H9 (cell line): ENCODE data around the gene RASIP1. TPM values are rescaled to one million over a fixed set of nuclear protein-coding genes. Genes with fewer than 3 reads are reported as not detected.

ENCODE experiments used
- DNase-seq: peaks from one replicate; pipeline ENCODE4 v3.0.0-alpha.2; 2017
- H2AFZ ChIP-seq: one replicate; pipeline ENCODE4 v1.6.1; 2013; ENCODE audit warnings: mild to moderate bottlenecking, low read length, control low read depth, moderate library complexity
- H2AK5ac ChIP-seq: 2 replicates; pipeline ENCODE4 v1.6.1; 2013; ENCODE audit warnings: low read length, control low read depth, mixed read lengths; ENCODE audit not compliant: insufficient read length
- H2BK120ac ChIP-seq: one replicate; pipeline ENCODE4 v1.6.1; 2013; ENCODE audit warnings: low read depth, mild to moderate bottlenecking, low read length, control low read depth, inconsistent platforms; ENCODE audit not compliant: poor library complexity, severe bottlenecking
- H2BK12ac ChIP-seq: 2 replicates; pipeline ENCODE4 v1.6.1; 2013; ENCODE audit warnings: low read length, control low read depth, mixed read lengths, low read depth; ENCODE audit not compliant: insufficient read length
- H2BK15ac ChIP-seq: 2 replicates; pipeline ENCODE4 v1.6.1; 2013; ENCODE audit warnings: low read depth, low read length, control low read depth
- H2BK20ac ChIP-seq: one replicate; pipeline ENCODE4 v1.6.1; 2013; ENCODE audit warnings: low read depth, mild to moderate bottlenecking, low read length, control low read depth, inconsistent platforms; ENCODE audit not compliant: poor library complexity, severe bottlenecking
- H2BK5ac ChIP-seq: 2 replicates; pipeline ENCODE4 v1.6.1; 2013; ENCODE audit warnings: low read length, control low read depth, mixed read lengths; ENCODE audit not compliant: insufficient read length
- H3K14ac ChIP-seq: 2 replicates; pipeline ENCODE4 v1.6.1; 2013; ENCODE audit warnings: low read length, control low read depth; ENCODE audit not compliant: insufficient read depth
- H3K18ac ChIP-seq: 2 replicates; pipeline ENCODE4 v1.6.1; 2013; ENCODE audit warnings: low read depth, mild to moderate bottlenecking, mixed read lengths, low read length, control low read depth; ENCODE audit not compliant: insufficient read length
- H3K23ac ChIP-seq: 2 replicates; pipeline ENCODE4 v1.6.1; 2013; ENCODE audit warnings: low read length, control low read depth, mixed read lengths, low read depth; ENCODE audit not compliant: insufficient read length
- H3K23me2 ChIP-seq: 2 replicates; pipeline ENCODE4 v1.6.1; 2013; ENCODE audit warnings: low read depth, mild to moderate bottlenecking, mixed read lengths, low read length, control low read depth; ENCODE audit not compliant: insufficient read length, poor library complexity, severe bottlenecking
- H3K27ac ChIP-seq: 2 replicates; pipeline ENCODE4 v1.5.1; 2013; ENCODE audit warnings: low read length, control low read depth, mixed read lengths, low read depth; ENCODE audit not compliant: insufficient read length
- H3K27me3 ChIP-seq: 2 replicates; pipeline ENCODE4 v1.6.1; 2013; ENCODE audit warnings: low read length, control low read depth, inconsistent platforms; ENCODE audit not compliant: insufficient read depth
- H3K4ac ChIP-seq: 2 replicates; pipeline ENCODE4 v1.6.1; 2013; ENCODE audit warnings: low read depth, mild to moderate bottlenecking, control low read depth, inconsistent platforms, low read length, moderate library complexity
- H3K4me1 ChIP-seq: 2 replicates; pipeline ENCODE4 v1.6.1; 2013; ENCODE audit warnings: low read length, control low read depth, inconsistent platforms; ENCODE audit not compliant: insufficient read depth
- H3K4me2 ChIP-seq: 2 replicates; pipeline ENCODE4 v1.6.1; 2013; ENCODE audit warnings: low read length, control low read depth, mixed read lengths; ENCODE audit not compliant: insufficient read length, insufficient read depth
- H3K56ac ChIP-seq: 2 replicates; pipeline ENCODE4 v1.6.1; 2013; ENCODE audit warnings: low read depth, mild to moderate bottlenecking, mixed read lengths, low read length, control low read depth; ENCODE audit not compliant: insufficient read length
- H3K79me1 ChIP-seq: 2 replicates; pipeline ENCODE4 v1.6.1; 2013; ENCODE audit warnings: low read depth, mild to moderate bottlenecking, moderate library complexity, low read length, control low read depth, inconsistent platforms; ENCODE audit not compliant: insufficient read depth, poor library complexity, severe bottlenecking
- H3K79me2 ChIP-seq: 2 replicates; pipeline ENCODE4 v1.6.1; 2013; ENCODE audit warnings: low read length, control low read depth, inconsistent platforms; ENCODE audit not compliant: insufficient read depth
- H3K9ac ChIP-seq: 2 replicates; pipeline ENCODE4 v1.6.1; 2013; ENCODE audit warnings: low read length, control low read depth, mixed read lengths; ENCODE audit not compliant: insufficient read length; ENCODE audit errors: extremely low read depth
- H3K9me3 ChIP-seq: one replicate; pipeline ENCODE4 v1.6.1; 2013; ENCODE audit warnings: low read depth, low read length, inconsistent platforms; ENCODE audit not compliant: control insufficient read depth
- H3T11ph ChIP-seq: one replicate; pipeline ENCODE4 v1.6.1; 2013; ENCODE audit warnings: mild to moderate bottlenecking, low read length, control low read depth, inconsistent platforms
- H4K20me1 ChIP-seq: one replicate; pipeline ENCODE4 v1.6.1; 2013; ENCODE audit not compliant: control insufficient read depth, insufficient read length, insufficient read depth
- H4K5ac ChIP-seq: 2 replicates; pipeline ENCODE4 v1.6.1; 2013; ENCODE audit warnings: low read depth, mild to moderate bottlenecking, mixed read lengths, low read length, control low read depth; ENCODE audit not compliant: insufficient read length
- H4K8ac ChIP-seq: replicated peaks from 2 replicates; pipeline ENCODE4 v1.6.1; 2013; ENCODE audit warnings: low read length, control low read depth, mixed read lengths, low read depth; ENCODE audit not compliant: insufficient read length
- H4K91ac ChIP-seq: 2 replicates; pipeline ENCODE4 v1.6.1; 2013; ENCODE audit warnings: low read depth, mild to moderate bottlenecking, moderate library complexity, mixed read lengths, low read length, control low read depth; ENCODE audit not compliant: insufficient read length
- H3K27ac Mint-ChIP-seq, 3 experiments: 2 replicates in 2 of 3; 3 replicates in 1 of 3; pipeline ENCODE4 v1.8.0; 2020 to 2021; ENCODE audit warnings: mixed read lengths in 3 of 3, mild to moderate bottlenecking in 1 of 3, moderate library complexity in 1 of 3
- H3K27me3 Mint-ChIP-seq: 2 replicates; pipeline ENCODE4 v1.8.0; 2021; ENCODE audit warnings: low read depth, mild to moderate bottlenecking, moderate library complexity, mixed read lengths
- H3K36me3 Mint-ChIP-seq, 3 experiments: 2 replicates in 2 of 3; 3 replicates in 1 of 3; pipeline ENCODE4 v1.8.0; 2020 to 2021; ENCODE audit warnings: low read depth in 3 of 3, mixed read lengths in 3 of 3; ENCODE audit not compliant: insufficient read depth in 1 of 3
- H3K4me1 Mint-ChIP-seq, 2 experiments: 2 replicates each; pipeline ENCODE4 v1.8.0; 2020; ENCODE audit warnings: mixed read lengths in 2 of 2
- H3K4me3 Mint-ChIP-seq, 2 experiments: 2 replicates in 1 of 2; 3 replicates in 1 of 2; pipeline ENCODE4 v1.8.0; 2020 to 2021; ENCODE audit warnings: mild to moderate bottlenecking in 2 of 2, mixed read lengths in 2 of 2, moderate library complexity in 1 of 2
- H3K9me3 Mint-ChIP-seq, 2 experiments: 2 replicates in 1 of 2; 3 replicates in 1 of 2; pipeline ENCODE4 v1.8.0; 2020; ENCODE audit warnings: mild to moderate bottlenecking in 2 of 2, mixed read lengths in 2 of 2, moderate library complexity in 1 of 2
- CTCF ChIP-seq: fragments of 200-600 bp; sonication (generic); conservative IDR thresholded peaks from 3 replicates; pipeline ENCODE4 v1.8.0; 2021; ENCODE audit warnings: antibody characterized with exemption, mild to moderate bottlenecking
- WGBS: extraction: QIAGEN DNeasy Blood & Tissue Kit; methylation state at CpG from one replicate; pipeline ENCODE4 v1.1.7; 2013; ENCODE audit warnings: missing lambda C conversion rate, low lambda C conversion rate, mixed read lengths; ENCODE audit not compliant: insufficient read length; ENCODE audit errors: extremely low coverage; 5-methylcytosine and 5-hydroxymethylcytosine counted together
- total RNA-seq: library from RNA; stranded (reverse); gene quantifications from 2 replicates; pipeline ENCODE4 v1.2.1, GENCODE V29; 2021

RASIP1 gene
- total RNA-seq, 1 experiment from 2014 or later: 2.4 TPM

GRCh38 chr19:48726556-48726955 is 13.9 kb downstream of the RASIP1 start:
- Histone ChIP-seq H4K20me1 (no peaks in the 10 kb centered on the region), H2BK20ac (no peak overlapping the region), H3K9me3 (no peaks in the 10 kb centered on the region), H2AK5ac (no peak overlapping the region), H3K27me3 (no peaks in the 10 kb centered on the region), H3K4ac (no peak overlapping the region), H2AFZ (no peak overlapping the region), H3K27ac (no peak overlapping the region), H3K79me2 (no peaks in the 10 kb centered on the region), H4K91ac (no peak overlapping the region), H2BK15ac (no peak overlapping the region), H4K8ac (no peak overlapping the region), H3K79me1 (no peaks in the 10 kb centered on the region), H2BK5ac (no peak overlapping the region), H3K14ac (no peak overlapping the region), H4K5ac (no peak overlapping the region), H3K23ac (no peak overlapping the region), H2BK12ac (no peak overlapping the region), H3K4me1 (no peaks in the 10 kb centered on the region), H3K18ac (no peak overlapping the region), H3K23me2 (no peaks in the 10 kb centered on the region), H3K56ac (no peak overlapping the region), H2BK120ac (no peak overlapping the region), H3T11ph (no peak overlapping the region), H3K9ac (no peak overlapping the region), H3K4me2 (no peak overlapping the region)
- Mint-ChIP-seq H3K36me3 (peaks cover 0 to 4% (median 4%) of the 10 kb centered on the region in 3 experiments; a peak in 3 of 7 replicates), H3K27me3 (peaks cover 2% of the 10 kb centered on the region; the same call in 1 of the 2 replicates), H3K4me1 (peaks cover 3 to 9% of the 10 kb centered on the region in 2 experiments), H3K27ac (no peak overlapping the region; a peak in 1 of 7 replicates), H3K9me3 (no peaks in the 10 kb centered on the region), H3K4me3 (no peak overlapping the region)
- no CpG with 5 or more reads among the region's 2 CpGs for WGBS
- no peak for DNase-seq
- no peak for TF ChIP-seq CTCF
